Fibroblast of lung (primary cell): ENCODE measurements around the gene NRXN2.

Source experiments
- CTCF ChIP-seq, 2 donors: IDR thresholded peaks in 1 of 2; conservative IDR thresholded peaks in 1 of 2; 1 replicate in 1 of 2; 2 replicates in 1 of 2; pipeline ENCODE4 v1.5.1; 2011 to 2012; ENCODE audit warnings: low read length in 2 of 2, control low read depth in 1 of 2, inconsistent platforms in 1 of 2, low read depth in 1 of 2, mild to moderate bottlenecking in 1 of 2
- EZH2 ChIP-seq: IDR thresholded peaks from 2 replicates; pipeline ENCODE4 v1.5.1; 2012; ENCODE audit warnings: low read length, control low read depth, mild to moderate bottlenecking; ENCODE audit errors: missing control alignments

- TF ChIP-seq EZH2 = no peak
- TF ChIP-seq CTCF (conservative IDR thresholded peaks at IDR 0.05 in 1 of 2, IDR thresholded peaks at IDR 0.05 in 1 of 2; ENCODE audit: low read depth in 1 of 2, low read length in 2 of 2) = no peak
Observed at GRCh38 chr11:64570341-64570740, 152.7 kb downstream of the NRXN2 start.
